ENCODE data around the gene PTPRT. TPM values are rescaled to one million over a fixed set of nuclear protein-coding genes. Genes with fewer than 3 reads are reported as not detected.

The PTPRT gene
- total and polyA plus RNA-seq, 2 of the 13 experiments (the other 11 are each of a cell fraction or from before 2014, with no cell fraction given) = under 0.01 to 0.09 TPM

- Histone ChIP-seq H3K27me3 (ENCODE audit: control insufficient read depth in 1 of 2, insufficient read depth in 2 of 2, low read length in 2 of 2) (no peaks in the 10 kb centered on the region), H4K20me1 (ENCODE audit: insufficient read depth, low read length) (no peaks in the 10 kb centered on the region), H3K4me2 (ENCODE audit: low read depth, low read length) (no peak overlapping the region), H3K4me3 (replicated peaks in 1 of 3; ENCODE audit: insufficient read depth in 1 of 3, low read depth in 2 of 3, low read length in 3 of 3) (no peak overlapping the region), H3K36me3 (replicated peaks in 1 of 2; ENCODE audit: control insufficient read depth in 1 of 2, insufficient read depth in 2 of 2, low read length in 2 of 2) (no peaks in the 10 kb centered on the region), H3K27ac (ENCODE audit: extremely low read length, insufficient read depth, low read length) (no peak overlapping the region), H3K79me2 (ENCODE audit: insufficient read depth, low read length) (no peaks in the 10 kb centered on the region), H3K9ac (ENCODE audit: insufficient read depth, low read depth, low read length) (no peak overlapping the region), H2AFZ (ENCODE audit: low read length) (no peak overlapping the region), H3K4me1 (ENCODE audit: insufficient read depth, low read length) (no peaks in the 10 kb centered on the region), H3K9me3 (ENCODE audit: low read length) (peaks cover 60% of the 10 kb centered on the region)
- DNase-seq (ENCODE audit: low spot score) (no peak), FAIRE-seq (no peak), ATAC-seq (no peak)
- in situ Hi-C loops (cut with HindIII; ENCODE audit: extremely low pct_ligation_motif_present, low pct_unique_long_range_greater_than_20kb) (no loop called here), intact Hi-C loops (cut with micrococcal nuclease; ENCODE audit: unreplicated experiment) (no loop called here)
- TF ChIP-seq MLLT10 (CRISPR knock-in tag; IDR thresholded peaks at IDR 0.05) (no peak), MBNL3 (CRISPR knock-in tag; conservative IDR thresholded peaks at IDR 0.05) (no peak), NFE2L2 (IDR thresholded peaks at IDR 0.05; ENCODE audit: low read length) (peak; percentile 45; the same call in 1 of the 2 replicates)
- ChIA-PET CTCF (ENCODE audit: low intra/inter-chr PET ratio, low total read pairs) (no interaction called here), POLR2A (no interaction called here)
- 8% methylated on average over 2 of the region's 2 CpGs for WGBS (ENCODE audit: low lambda C conversion rate)
- BruUV-seq (replicated peaks) = no TSS peak
These were observed 759.1 kb downstream of the PTPRT start for GRCh38 chr20:42430598-42430997.

DNA sequence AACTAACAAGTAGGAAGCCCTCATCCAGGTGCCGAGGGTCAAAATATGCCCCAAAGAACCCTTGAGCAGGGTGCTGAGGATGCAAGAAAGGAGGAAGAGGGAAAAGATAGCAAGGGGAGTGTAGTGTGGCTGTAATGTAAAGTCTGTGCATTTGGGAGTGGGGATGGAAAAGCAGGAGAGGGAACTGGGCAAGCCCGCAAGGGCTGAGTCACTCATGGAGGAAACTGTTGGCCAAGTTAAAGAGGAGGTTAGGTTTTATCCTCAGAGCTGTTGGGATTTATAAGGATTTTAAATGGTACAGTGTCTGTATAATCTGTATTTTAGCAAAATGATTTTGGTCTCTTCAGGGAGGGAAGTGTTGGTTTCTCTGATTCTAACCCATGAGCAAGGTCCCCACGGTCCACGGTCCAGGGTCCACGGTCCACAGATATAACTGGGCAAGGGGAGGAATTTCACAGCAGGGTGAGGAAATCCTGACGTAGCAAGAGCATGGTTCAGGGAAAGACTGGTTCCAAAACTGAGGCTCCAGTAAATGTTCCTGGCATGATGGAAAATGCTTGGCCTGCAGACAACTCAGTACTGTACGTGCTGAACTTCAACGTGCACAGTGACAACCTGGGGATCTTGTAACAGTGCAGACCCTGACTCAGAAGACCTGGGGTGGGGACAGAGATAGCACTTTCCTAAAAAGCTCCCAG is 759.8 kb downstream of the PTPRT start:
- FAIRE-seq = no peak
- no peak for ATAC-seq
- no peak overlapping the region for H3K9ac ChIP-seq (ENCODE audit: insufficient read depth, low read depth, low read length)
- intact Hi-C loops (cut with micrococcal nuclease; ENCODE audit: unreplicated experiment) = no loop called here
- in situ Hi-C loops (cut with HindIII; ENCODE audit: extremely low pct_ligation_motif_present, low pct_unique_long_range_greater_than_20kb) = no loop called here
- no peaks in the 10 kb centered on the region for H3K27me3 ChIP-seq (ENCODE audit: control insufficient read depth in 1 of 2, insufficient read depth in 2 of 2, low read length in 2 of 2)
- H3K4me3 ChIP-seq (replicated peaks in 1 of 3; ENCODE audit: insufficient read depth in 1 of 3, low read depth in 2 of 3, low read length in 3 of 3) = no peak overlapping the region
- BruUV-seq (replicated peaks) = no TSS peak
- CTCF ChIA-PET (ENCODE audit: low intra/inter-chr PET ratio, low total read pairs) = no interaction called here
- POLR2A ChIA-PET = no interaction called here
- DNase-seq (ENCODE audit: low spot score) = no peak
- no peaks in the 10 kb centered on the region for H3K79me2 ChIP-seq (ENCODE audit: insufficient read depth, low read length)
- no peaks in the 10 kb centered on the region for H3K36me3 ChIP-seq (replicated peaks in 1 of 2; ENCODE audit: control insufficient read depth in 1 of 2, insufficient read depth in 2 of 2, low read length in 2 of 2)
- no peak overlapping the region for H3K4me2 ChIP-seq (ENCODE audit: low read depth, low read length)
- 12% methylated on average over 8 of the region's 8 CpGs for WGBS (ENCODE audit: low lambda C conversion rate)
- peaks cover 65% of the 10 kb centered on the region for H3K9me3 ChIP-seq (ENCODE audit: low read length)
- H3K27ac ChIP-seq (ENCODE audit: extremely low read length, insufficient read depth, low read length) = no peak overlapping the region
- H3K4me1 ChIP-seq (ENCODE audit: insufficient read depth, low read length) = no peaks in the 10 kb centered on the region
- no peaks in the 10 kb centered on the region for H4K20me1 ChIP-seq (ENCODE audit: insufficient read depth, low read length)
- no peak overlapping the region for H2AFZ ChIP-seq (ENCODE audit: low read length)
- TF ChIP-seq TOPORS (CRISPR knock-in tag; IDR thresholded peaks at IDR 0.05) (no peak), TBP (CRISPR knock-in tag; IDR thresholded peaks at IDR 0.05) (no peak), ZKSCAN8 (CRISPR knock-in tag; IDR thresholded peaks at IDR 0.05; ENCODE audit: borderline replicate concordance) (no peak), ATM (IDR thresholded peaks at IDR 0.05; ENCODE audit: borderline replicate concordance) (no peak), ZFYVE20 (CRISPR knock-in tag; IDR thresholded peaks at IDR 0.05; ENCODE audit: borderline replicate concordance, low read depth) (no peak), SAP130 (CRISPR knock-in tag; IDR thresholded peaks at IDR 0.05; ENCODE audit: low read depth) (no peak), ARNT2 (CRISPR knock-in tag; IDR thresholded peaks at IDR 0.05; ENCODE audit: low read depth) (no peak), KDM5A (IDR thresholded peaks at IDR 0.05; ENCODE audit: borderline replicate concordance, low read length) (no peak), ZNF510 (CRISPR knock-in tag; IDR thresholded peaks at IDR 0.05; ENCODE audit: low read depth) (no peak), ZNF143 (CRISPR knock-in tag; IDR thresholded peaks at IDR 0.05) (no peak), ATF6 (CRISPR knock-in tag; conservative IDR thresholded peaks at IDR 0.05) (no peak), ZNF597 (CRISPR knock-in tag; IDR thresholded peaks at IDR 0.05) (no peak)
- TF ChIP-seq, protein P1, sequence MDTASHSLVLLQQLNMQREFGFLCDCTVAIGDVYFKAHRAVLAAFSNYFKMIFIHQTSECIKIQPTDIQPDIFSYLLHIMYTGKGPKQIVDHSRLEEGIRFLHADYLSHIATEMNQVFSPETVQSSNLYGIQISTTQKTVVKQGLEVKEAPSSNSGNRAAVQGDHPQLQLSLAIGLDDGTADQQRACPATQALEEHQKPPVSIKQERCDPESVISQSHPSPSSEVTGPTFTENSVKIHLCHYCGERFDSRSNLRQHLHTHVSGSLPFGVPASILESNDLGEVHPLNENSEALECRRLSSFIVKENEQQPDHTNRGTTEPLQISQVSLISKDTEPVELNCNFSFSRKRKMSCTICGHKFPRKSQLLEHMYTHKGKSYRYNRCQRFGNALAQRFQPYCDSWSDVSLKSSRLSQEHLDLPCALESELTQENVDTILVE (CRISPR knock-in tag; IDR thresholded peaks at IDR 0.05) = no peak
